HepG2 (cell line): ENCODE results near the gene FBLL1. TPM values are rescaled to one million over a fixed set of nuclear protein-coding genes. Genes with fewer than 3 reads are reported as not detected.

Experiments used
- ARNTL ChIP-seq: sonication (generic); formaldehyde crosslinking; IDR thresholded peaks from 2 replicates; pipeline ENCODE4 v1.4.0; 2020; ENCODE audit warnings: mild to moderate bottlenecking, missing genetic modification reagents
- ATF5 ChIP-seq: sonication (generic); formaldehyde crosslinking; IDR thresholded peaks from 2 replicates; pipeline ENCODE4 v1.4.0; 2020; ENCODE audit warnings: mild to moderate bottlenecking, low read depth, missing genetic modification reagents
- CC2D1A ChIP-seq: sonication (generic); formaldehyde crosslinking; IDR thresholded peaks from 2 replicates; pipeline ENCODE4 v1.8.1; 2023; ENCODE audit warnings: mild to moderate bottlenecking, missing genetic modification reagents
- CREM ChIP-seq, 2 experiments: sonication (generic) in 1 of 2; formaldehyde crosslinking in 1 of 2; IDR thresholded peaks; 2 replicates each; pipeline versions ENCODE4 v1.4.0 to v1.6.1; 2016 to 2020; ENCODE audit warnings: antibody characterized with exemption in 1 of 2, mild to moderate bottlenecking in 1 of 2, missing genetic modification reagents in 1 of 2
- ISX ChIP-seq: sonication (generic); formaldehyde crosslinking; conservative IDR thresholded peaks from 2 replicates; pipeline ENCODE4 v1.5.0; 2020; ENCODE audit warnings: missing genetic modification reagents
- LRRFIP1 ChIP-seq: sonication (generic); formaldehyde crosslinking; conservative IDR thresholded peaks from 2 replicates; pipeline ENCODE4 v1.4.0; 2020; ENCODE audit warnings: missing genetic modification reagents
- MZF1 ChIP-seq: sonication (generic); formaldehyde crosslinking; IDR thresholded peaks from 2 replicates; pipeline ENCODE4 v1.8.1; 2023; ENCODE audit warnings: mild to moderate bottlenecking, missing genetic modification reagents, borderline replicate concordance
- NFE2 ChIP-seq: sonication (generic); formaldehyde crosslinking; IDR thresholded peaks from 2 replicates; pipeline ENCODE4 v1.4.0; 2020; ENCODE audit warnings: missing genetic modification reagents
- PATZ1 ChIP-seq: sonication (generic); formaldehyde crosslinking; IDR thresholded peaks from 2 replicates; pipeline ENCODE4 v1.4.0; 2020; ENCODE audit warnings: missing genetic modification reagents
- TEAD3 ChIP-seq: optimal IDR thresholded peaks from 2 replicates; pipeline ENCODE3; 2016; ENCODE audit warnings: borderline replicate concordance
- THYN1 ChIP-seq: sonication (generic); formaldehyde crosslinking; IDR thresholded peaks from 2 replicates; pipeline ENCODE4 v1.8.1; 2023; ENCODE audit warnings: low read depth, mild to moderate bottlenecking, moderate library complexity, missing genetic modification reagents, borderline replicate concordance
- ZBTB38 ChIP-seq: sonication (generic); formaldehyde crosslinking; IDR thresholded peaks from 2 replicates; pipeline ENCODE4 v1.5.1; 2020; ENCODE audit warnings: mild to moderate bottlenecking, missing genetic modification reagents
- ZFP91 ChIP-seq: sonication (generic); formaldehyde crosslinking; IDR thresholded peaks from 2 replicates; pipeline ENCODE4 v1.9.0; 2022; ENCODE audit warnings: missing genetic modification reagents, mild to moderate bottlenecking, borderline replicate concordance
- ZFX ChIP-seq: sonication (generic); formaldehyde crosslinking; IDR thresholded peaks from 2 replicates; pipeline ENCODE4 v1.4.0; 2020; ENCODE audit warnings: mild to moderate bottlenecking, low read depth, missing genetic modification reagents, moderate library complexity
- ZNF18 ChIP-seq: sonication (generic); formaldehyde crosslinking; IDR thresholded peaks from 2 replicates; pipeline ENCODE4 v1.8.0; 2022; ENCODE audit warnings: mild to moderate bottlenecking, missing genetic modification reagents; ENCODE audit not compliant: insufficient replicate concordance
- ZNF205 ChIP-seq: IDR thresholded peaks from 2 replicates; pipeline ENCODE4 v1.6.1; 2018; ENCODE audit warnings: missing biosample characterization, missing genetic modification reagents
- ZNF432 ChIP-seq: sonication (generic); formaldehyde crosslinking; IDR thresholded peaks from 2 replicates; pipeline ENCODE4 v1.5.0; 2020; ENCODE audit warnings: missing genetic modification reagents, mild to moderate bottlenecking, borderline replicate concordance
- ZNF512 ChIP-seq: sonication (generic); formaldehyde crosslinking; IDR thresholded peaks from 2 replicates; pipeline ENCODE4 v1.4.0; 2020; ENCODE audit warnings: mild to moderate bottlenecking, missing genetic modification reagents
- polyA plus RNA-seq, 8 experiments: library from polyadenylated mRNA; depleted of rRNA in 3 of 8; stranded (reverse) in 7 of 8; unstranded in 1 of 8; fragments of >200 nt; fragmentation: Illumina TruSeq in 4 of 8; extraction: Trizol in 4 of 8; gene quantifications; 2 replicates each; pipeline versions ENCODE4 v1.2.1 to v1.2.3, GENCODE V29; 2011 to 2016; ENCODE audit warnings: low read depth in 4 of 8, missing spikeins in 1 of 8, mixed read lengths in 1 of 8; ENCODE audit not compliant: insufficient read depth in 1 of 8
- total RNA-seq, 5 experiments: library from RNA; depleted of rRNA; stranded (reverse); fragments of >200 nt; fragmentation: Illumina TruSeq; extraction: Trizol; gene quantifications; 2 replicates each; pipeline ENCODE4 v1.2.3, GENCODE V29; 2016; ENCODE audit warnings: low read depth in 1 of 5

The FBLL1 gene
- total and polyA plus RNA-seq, 2 of the 13 experiments (the other 11 are each of a cell fraction or from before 2014, with no cell fraction given): 0.17 to 0.18 TPM

- TF ChIP-seq ARNTL (CRISPR knock-in tag) (peak; percentile 83), ZFP91 (CRISPR knock-in tag) (peak; percentile 69), NFE2 (CRISPR knock-in tag) (no peak), ISX (CRISPR knock-in tag) (no peak), ZNF512 (CRISPR knock-in tag) (no peak), CREM (IDR thresholded peaks at IDR 0.05) (peak; percentile 96), CREM (CRISPR knock-in tag; IDR thresholded peaks at IDR 0.05) (no peak), MZF1 (CRISPR knock-in tag) (no peak), PATZ1 (CRISPR knock-in tag) (peak; percentile 98), ZBTB38 (peak; percentile 44; the same call in 1 of the 2 replicates), ZNF205 (CRISPR knock-in tag) (no peak), CC2D1A (CRISPR knock-in tag) (no peak), ZNF432 (CRISPR knock-in tag) (no peak), THYN1 (CRISPR knock-in tag) (no peak), ZFX (CRISPR knock-in tag) (peak; percentile 80), ATF5 (CRISPR knock-in tag) (no peak), TEAD3 (peak; percentile 68), LRRFIP1 (CRISPR knock-in tag) (no peak), ZNF18 (no peak)
Measured at GRCh38 chr5:168579488-168580226, 50.6 kb downstream of the FBLL1 start (continued).
